ENCODE data around the gene TMOD4. TPM values are rescaled to one million over a fixed set of nuclear protein-coding genes. Genes with fewer than 3 reads are reported as not detected.
"Not testable (repeated sequence)": the region's sequence is repeated elsewhere in the genome, so short reads cannot be mapped to it uniquely, and the experiment has no call there.

The TMOD4 gene
- total and polyA plus RNA-seq, 2 experiments from 2014 or later, result 0.44 TPM; not detected in 1

DNA sequence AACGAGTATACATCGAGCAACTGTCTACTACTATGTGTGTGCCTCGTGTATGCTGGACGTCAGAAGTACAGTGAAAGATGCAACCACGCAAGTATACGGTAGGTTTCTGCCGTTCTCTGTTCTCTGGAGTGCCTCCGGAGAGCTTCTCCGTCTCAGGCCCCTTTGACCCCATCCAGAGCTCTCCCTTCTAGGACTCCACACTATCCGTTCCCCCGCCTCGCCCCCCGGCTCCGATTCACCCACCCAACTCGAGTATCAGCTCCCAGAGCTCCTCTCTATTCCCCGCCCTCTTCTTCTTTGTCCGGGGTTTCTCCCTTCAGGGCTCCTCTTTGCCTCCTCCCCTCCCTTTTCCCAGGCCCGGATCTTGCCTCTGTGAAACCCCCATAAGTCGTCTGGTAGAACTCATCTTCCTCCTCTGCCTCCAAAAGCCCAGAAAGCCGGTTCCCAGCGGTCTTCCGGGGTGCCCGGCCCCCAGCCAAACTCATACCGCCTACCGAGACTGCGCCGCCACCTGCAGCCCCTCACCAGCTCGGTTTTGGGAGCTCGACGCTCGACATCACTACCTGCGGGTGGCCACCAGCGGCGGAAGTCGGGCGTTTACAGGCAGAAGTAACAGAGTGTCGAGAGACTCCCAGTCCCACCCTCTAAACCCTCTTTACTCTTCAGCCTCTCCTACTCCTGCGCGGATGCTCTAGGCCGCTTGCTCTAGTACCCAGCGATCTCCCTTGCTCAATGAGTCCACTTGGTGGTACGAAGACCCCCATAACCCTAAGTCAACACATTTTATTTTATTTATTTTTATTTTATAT lies 14.1 kb upstream of the TMOD4 start, which contains the start of gene VPS72:
TSS of gene VPS72 (minus strand) at position 561 of the 809 bp plus-strand sequence. CDS start at position 485, 76 bp downstream.
- peak within 1 kb of the TSS; percentile 83 for H3K4me2 ChIP-seq
- no peak for TF ChIP-seq EZH2phosphoT487 (IDR thresholded peaks at IDR 0.05; ENCODE audit: low read depth, severe bottlenecking, unreplicated experiment)
- TF ChIP-seq EZH2 (IDR thresholded peaks at IDR 0.05; ENCODE audit: borderline replicate concordance), result no peak
- TF ChIP-seq, protein P1, sequence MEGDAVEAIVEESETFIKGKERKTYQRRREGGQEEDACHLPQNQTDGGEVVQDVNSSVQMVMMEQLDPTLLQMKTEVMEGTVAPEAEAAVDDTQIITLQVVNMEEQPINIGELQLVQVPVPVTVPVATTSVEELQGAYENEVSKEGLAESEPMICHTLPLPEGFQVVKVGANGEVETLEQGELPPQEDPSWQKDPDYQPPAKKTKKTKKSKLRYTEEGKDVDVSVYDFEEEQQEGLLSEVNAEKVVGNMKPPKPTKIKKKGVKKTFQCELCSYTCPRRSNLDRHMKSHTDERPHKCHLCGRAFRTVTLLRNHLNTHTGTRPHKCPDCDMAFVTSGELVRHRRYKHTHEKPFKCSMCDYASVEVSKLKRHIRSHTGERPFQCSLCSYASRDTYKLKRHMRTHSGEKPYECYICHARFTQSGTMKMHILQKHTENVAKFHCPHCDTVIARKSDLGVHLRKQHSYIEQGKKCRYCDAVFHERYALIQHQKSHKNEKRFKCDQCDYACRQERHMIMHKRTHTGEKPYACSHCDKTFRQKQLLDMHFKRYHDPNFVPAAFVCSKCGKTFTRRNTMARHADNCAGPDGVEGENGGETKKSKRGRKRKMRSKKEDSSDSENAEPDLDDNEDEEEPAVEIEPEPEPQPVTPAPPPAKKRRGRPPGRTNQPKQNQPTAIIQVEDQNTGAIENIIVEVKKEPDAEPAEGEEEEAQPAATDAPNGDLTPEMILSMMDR (IDR thresholded peaks at IDR 0.05; ENCODE audit: poor library complexity), result no peak
- H3K4me1 ChIP-seq (ENCODE audit: insufficient read depth), result peaks cover 11% of the 10 kb centered on the region
- H3K27me3 ChIP-seq, result no peaks in the 10 kb centered on the region
- peak within 1 kb of the TSS; percentile 91 for H3K4me3 ChIP-seq
- no peaks in the 10 kb centered on the region for H3K9me2 ChIP-seq (replicated peaks; ENCODE audit: insufficient read depth)
- peak within 1 kb of the TSS; percentile 97 for H3K27ac ChIP-seq
- peaks cover 33% of the 10 kb centered on the region for H3K79me2 ChIP-seq
- peak within 1 kb of the TSS; percentile 78 for H2AFZ ChIP-seq
- DNase-seq (ENCODE audit: low spot score), result peak; percentile 93
- H4K20me1 ChIP-seq (ENCODE audit: insufficient read depth, poor library complexity, severe bottlenecking), result peaks cover 3% of the 10 kb centered on the region
- H3K9me3 ChIP-seq (ENCODE audit: low read depth), result no peaks in the 10 kb centered on the region
- H3K36me3 ChIP-seq (replicated peaks; ENCODE audit: insufficient read depth, low read depth), result no peaks in the 10 kb centered on the region
- WGBS (ENCODE audit: low lambda C conversion rate, missing lambda C conversion rate), result under 1% methylated on average over 42 of the region's 42 CpGs

DNA sequence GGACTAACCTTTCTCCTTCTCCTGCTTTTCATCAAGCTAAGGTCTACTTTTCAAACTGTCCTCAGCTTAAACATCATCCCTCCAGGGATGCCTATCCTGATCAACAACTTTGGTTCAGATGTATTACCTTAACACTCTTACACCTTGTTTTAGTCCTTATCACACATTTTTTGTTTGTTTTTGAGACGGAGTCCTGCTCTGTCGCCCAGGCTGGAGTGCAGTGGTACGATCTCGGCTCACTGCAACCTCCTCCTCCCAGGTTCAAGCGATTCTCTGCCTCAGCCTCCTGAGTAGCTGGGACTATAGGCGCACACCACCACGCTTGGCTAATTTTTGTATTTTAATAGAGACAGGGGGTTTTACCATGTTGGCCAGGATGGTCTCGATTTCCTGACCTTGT lies 12.9 kb upstream of the TMOD4 start:
- Histone ChIP-seq H3K4me1 (ENCODE audit: insufficient read depth) (peaks cover 11% of the 10 kb centered on the region), H3K4me3 (peak overlapping the region; percentile 91), H3K79me2 (peaks cover 33% of the 10 kb centered on the region), H3K27ac (peak overlapping the region; percentile 97), H3K4me2 (peak overlapping the region; percentile 83)
- not testable (repeated sequence) for H2AFZ ChIP-seq; H4K20me1 ChIP-seq (ENCODE audit: insufficient read depth, poor library complexity, severe bottlenecking); H3K27me3 ChIP-seq; H3K36me3 ChIP-seq (replicated peaks; ENCODE audit: insufficient read depth, low read depth); H3K9me2 ChIP-seq (replicated peaks; ENCODE audit: insufficient read depth); H3K9me3 ChIP-seq (ENCODE audit: low read depth); DNase-seq (ENCODE audit: low spot score)
- whole genome bisulfite sequencing (ENCODE audit: low lambda C conversion rate, missing lambda C conversion rate), result 77% methylated on average over 8 of the region's 8 CpGs

DNA sequence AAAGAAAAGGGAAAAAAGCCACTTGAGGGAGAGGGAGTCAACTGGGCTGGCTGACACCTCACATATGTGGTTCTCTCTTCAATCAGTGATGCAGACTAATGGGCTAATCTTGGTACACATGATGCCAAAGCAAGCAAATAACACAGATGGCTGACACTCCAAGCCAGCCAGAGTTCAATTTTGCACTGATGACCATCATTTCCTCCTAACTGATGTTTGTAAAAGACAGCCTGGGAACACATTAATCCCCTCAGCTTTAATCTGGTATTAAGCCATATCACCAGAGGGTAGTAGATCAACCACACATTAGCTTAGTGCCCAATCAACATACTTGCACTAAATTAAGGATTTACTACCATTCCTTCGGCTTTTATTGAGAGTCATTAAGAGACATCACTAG lies 11.4 kb upstream of the TMOD4 start:
- Histone ChIP-seq H3K4me3 (no peak overlapping the region), H3K79me2 (peaks cover 33% of the 10 kb centered on the region), H3K4me2 (no peak overlapping the region), H3K9me3 (ENCODE audit: low read depth) (no peaks in the 10 kb centered on the region), H4K20me1 (ENCODE audit: insufficient read depth, poor library complexity, severe bottlenecking) (peaks cover 3% of the 10 kb centered on the region), H3K36me3 (replicated peaks; ENCODE audit: insufficient read depth, low read depth) (no peaks in the 10 kb centered on the region), H2AFZ (no peak overlapping the region), H3K4me1 (ENCODE audit: insufficient read depth) (peaks cover 11% of the 10 kb centered on the region), H3K27ac (no peak overlapping the region), H3K27me3 (no peaks in the 10 kb centered on the region), H3K9me2 (replicated peaks; ENCODE audit: insufficient read depth) (no peaks in the 10 kb centered on the region)
- WGBS (ENCODE audit: low lambda C conversion rate, missing lambda C conversion rate), result 69% methylated on average over 1 of the region's 1 CpG
- TF ChIP-seq EZH2phosphoT487 (IDR thresholded peaks at IDR 0.05; ENCODE audit: low read depth, severe bottlenecking, unreplicated experiment), result no peak
- TF ChIP-seq, protein P1 (IDR thresholded peaks at IDR 0.05; ENCODE audit: poor library complexity), result no peak
- no peak for TF ChIP-seq EZH2 (IDR thresholded peaks at IDR 0.05; ENCODE audit: borderline replicate concordance)
- DNase-seq (ENCODE audit: low spot score), result no peak

DNA sequence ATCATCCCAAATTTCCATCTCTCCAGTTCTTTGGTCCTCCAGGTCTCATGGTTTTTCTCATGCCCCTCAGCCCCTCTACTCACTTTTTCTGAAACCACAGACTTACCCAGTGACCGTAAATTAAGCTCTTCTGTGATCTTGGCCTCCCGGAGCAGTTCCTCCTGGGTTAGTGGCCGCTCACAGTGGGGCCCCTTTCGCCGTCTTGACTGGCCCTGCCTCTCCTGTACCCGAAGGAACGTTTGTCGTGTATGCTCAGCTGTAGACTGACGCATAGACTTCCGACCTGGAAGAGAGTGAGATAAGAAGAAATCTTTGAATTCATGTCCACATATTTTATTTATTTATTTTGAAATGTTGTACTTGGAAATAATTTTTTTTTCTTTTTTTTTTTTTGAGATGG lies 8.4 kb upstream of the TMOD4 start:
- Histone ChIP-seq H3K27ac (no peak overlapping the region), H3K36me3 (replicated peaks; ENCODE audit: insufficient read depth, low read depth) (no peaks in the 10 kb centered on the region), H3K27me3 (no peaks in the 10 kb centered on the region), H3K79me2 (peaks cover 30% of the 10 kb centered on the region), H3K4me1 (ENCODE audit: insufficient read depth) (peaks cover 11% of the 10 kb centered on the region), H3K9me3 (ENCODE audit: low read depth) (no peaks in the 10 kb centered on the region), H2AFZ (no peak overlapping the region), H3K9me2 (replicated peaks; ENCODE audit: insufficient read depth) (no peaks in the 10 kb centered on the region), H3K4me2 (no peak overlapping the region), H3K4me3 (no peak overlapping the region), H4K20me1 (ENCODE audit: insufficient read depth, poor library complexity, severe bottlenecking) (peaks cover 3% of the 10 kb centered on the region)
- 99% methylated on average over 10 of the region's 10 CpGs for WGBS (ENCODE audit: low lambda C conversion rate, missing lambda C conversion rate)
- TF ChIP-seq EZH2 (IDR thresholded peaks at IDR 0.05; ENCODE audit: borderline replicate concordance) (no peak), EZH2phosphoT487 (IDR thresholded peaks at IDR 0.05; ENCODE audit: low read depth, severe bottlenecking, unreplicated experiment) (no peak)
- TF ChIP-seq, protein P1 (IDR thresholded peaks at IDR 0.05; ENCODE audit: poor library complexity), result no peak
- no peak for DNase-seq (ENCODE audit: low spot score)
